Activated CD4-positive, alpha-beta T cell treated with anti-CD3 and anti-CD28 coated beads for 36 hours (primary cell): Measurements from ENCODE around the gene MS4A3. TPM values are rescaled to one million over a fixed set of nuclear protein-coding genes. Genes with fewer than 3 reads are reported as not detected.
"Not testable (repeated sequence)": the region's sequence is repeated elsewhere in the genome, so short reads cannot be mapped to it uniquely, and the experiment has no call there.

Experiments
- ATAC-seq: fragments of 200-7000 bp; cut with Tn5 transposase; one replicate; pipeline ENCODE4 v1.10.0; 2021; ENCODE audit warnings: mild to moderate bottlenecking, moderate library complexity
- CTCF ChIA-PET: fragments of 350-600 bp; sonication (Branson Sonifier 250); formaldehyde crosslinking; loops from one replicate; lab custom pipeline; 2021; ENCODE audit warnings: antibody characterized with exemption; lab: Charles Lee
- POLR2A ChIA-PET: fragments of 350-600 bp; sonication (Branson Sonifier 250); formaldehyde crosslinking; loops from one replicate; lab custom pipeline; 2021; ENCODE audit warnings: antibody characterized with exemption, inconsistent platforms; lab: Charles Lee
- DNase-seq: peaks from one replicate; pipeline ENCODE4 v3.0.0-alpha.2; 2020
- H3K27ac Mint-ChIP-seq: one replicate; pipeline ENCODE4 v1.8.0; 2021; ENCODE audit warnings: mixed read lengths
- H3K27me3 Mint-ChIP-seq: one replicate; pipeline ENCODE4 v1.8.0; 2021; ENCODE audit warnings: mixed read lengths
- H3K36me3 Mint-ChIP-seq: one replicate; pipeline ENCODE4 v1.8.0; 2021; ENCODE audit warnings: low read depth, mixed read lengths
- H3K4me1 Mint-ChIP-seq: one replicate; pipeline ENCODE4 v1.8.0; 2021; ENCODE audit warnings: mixed read lengths
- H3K4me3 Mint-ChIP-seq: one replicate; pipeline ENCODE4 v1.8.0; 2021; ENCODE audit warnings: mild to moderate bottlenecking, moderate library complexity, mixed read lengths
- H3K9me3 Mint-ChIP-seq: one replicate; pipeline ENCODE4 v1.8.0; 2021; ENCODE audit warnings: low read depth, mixed read lengths
- intact Hi-C, 2 experiments: fragments of 100-400 bp; cut with DNase I in 1 of 2; cut with micrococcal nuclease in 1 of 2; formaldehyde crosslinking; loops; one replicate each; pipeline versions ENCODE4 v1.14.2 to v1.15.1; 2022 to 2024; cut with DNase I, micrococcal nuclease
- total RNA-seq, 2 experiments: library from RNA; stranded (reverse); gene quantifications; one replicate each; pipeline ENCODE4 v1.2.3, GENCODE V29; 2021

MS4A3 gene
- total RNA-seq, 2 experiments from 2014 or later = not detected

- Mint-ChIP-seq H3K36me3 (no peaks in the 10 kb centered on the region), H3K27me3 (peaks cover 6% of the 10 kb centered on the region), H3K4me3 (no peak overlapping the region), H3K27ac (no peak overlapping the region), H3K4me1 (no peaks in the 10 kb centered on the region), H3K9me3 (no peaks in the 10 kb centered on the region)
- CTCF ChIA-PET = interaction anchor here (0.8 to 1.2 kb wide), 3 partner anchors 9 to 48 kb away, joined by 3 read pairs; no protein-coding TSS in a partner anchor
- intact Hi-C loops = no loop called here
- no peak for DNase-seq
- POLR2A ChIA-PET = no interaction called here
- no peak for ATAC-seq
These were observed 9.3 kb downstream of the MS4A3 start for GRCh38 chr11:60065801-60066200.

GRCh38 chr11:60069450-60069849 lies 13.0 kb downstream of the MS4A3 start:
- Mint-ChIP-seq H3K27ac (no peak overlapping the region), H3K27me3 (peaks cover 6% of the 10 kb centered on the region), H3K4me1 (no peaks in the 10 kb centered on the region), H3K36me3 (no peaks in the 10 kb centered on the region), H3K9me3 (no peaks in the 10 kb centered on the region), H3K4me3 (no peak overlapping the region)
- ATAC-seq (no peak), DNase-seq (no peak)
- intact Hi-C loops = no loop called here
- ChIA-PET POLR2A (no interaction called here), CTCF (no interaction called here)

- H3K27ac Mint-ChIP-seq, H3K4me1 Mint-ChIP-seq, intact Hi-C loops, POLR2A ChIA-PET, H3K27me3 Mint-ChIP-seq, DNase-seq, H3K36me3 Mint-ChIP-seq, H3K9me3 Mint-ChIP-seq, ATAC-seq, H3K4me3 Mint-ChIP-seq: not testable (repeated sequence)
- CTCF ChIA-PET = interaction anchor here (0.6 kb wide), 1 partner anchor 47 kb away, joined by 3 read pairs; no protein-coding TSS in a partner anchor
These were observed 15.2 kb downstream of the MS4A3 start for GRCh38 chr11:60071644-60072043.

GRCh38 chr11:60077216-60077817 lies 20.9 kb downstream of the MS4A3 start:
- ATAC-seq = no peak
- no peaks in the 10 kb centered on the region for H3K36me3 Mint-ChIP-seq
- ChIA-PET CTCF (no interaction called here), POLR2A (no interaction called here)
- intact Hi-C loops = no loop called here
- H3K9me3 Mint-ChIP-seq = peaks cover 5% of the 10 kb centered on the region
- H3K27me3 Mint-ChIP-seq = peaks cover 4% of the 10 kb centered on the region
- no peaks in the 10 kb centered on the region for H3K4me1 Mint-ChIP-seq
- no peak overlapping the region for H3K27ac Mint-ChIP-seq
- DNase-seq = no peak
- H3K4me3 Mint-ChIP-seq = no peak overlapping the region

- H3K36me3 Mint-ChIP-seq = no peaks in the 10 kb centered on the region
- POLR2A ChIA-PET = no interaction called here
- H3K27ac Mint-ChIP-seq = no peak overlapping the region
- H3K4me1 Mint-ChIP-seq = no peaks in the 10 kb centered on the region
- ATAC-seq (no peak), DNase-seq (no peak)
- CTCF ChIA-PET = no interaction called here
- H3K27me3 Mint-ChIP-seq = peaks cover 4% of the 10 kb centered on the region
- intact Hi-C loops = no loop called here
- peaks cover 5% of the 10 kb centered on the region for H3K9me3 Mint-ChIP-seq
- no peak overlapping the region for H3K4me3 Mint-ChIP-seq
These were observed 21.5 kb downstream of the MS4A3 start for GRCh38 chr11:60077981-60078380.

- Mint-ChIP-seq H3K27me3 (peaks cover 4% of the 10 kb centered on the region), H3K9me3 (peaks cover 5% of the 10 kb centered on the region), H3K4me3 (no peak overlapping the region), H3K4me1 (no peaks in the 10 kb centered on the region), H3K36me3 (no peaks in the 10 kb centered on the region), H3K27ac (no peak overlapping the region)
- ChIA-PET POLR2A (no interaction called here), CTCF (no interaction called here)
- DNase-seq = no peak
- no peak for ATAC-seq
- intact Hi-C loops = no loop called here
These were observed 22.3 kb downstream of the MS4A3 start for GRCh38 chr11:60078745-60079144.

- intact Hi-C loops = no loop called here
- ChIA-PET CTCF (no interaction called here), POLR2A (no interaction called here)
- Mint-ChIP-seq H3K4me1 (no peaks in the 10 kb centered on the region), H3K4me3 (no peak overlapping the region), H3K27ac (no peak overlapping the region), H3K9me3 (peaks cover 5% of the 10 kb centered on the region), H3K27me3 (peaks cover 8% of the 10 kb centered on the region), H3K36me3 (no peaks in the 10 kb centered on the region)
- ATAC-seq = no peak
- DNase-seq = no peak
These were observed 24.1 kb downstream of the MS4A3 start for GRCh38 chr11:60080535-60080934.

DNA sequence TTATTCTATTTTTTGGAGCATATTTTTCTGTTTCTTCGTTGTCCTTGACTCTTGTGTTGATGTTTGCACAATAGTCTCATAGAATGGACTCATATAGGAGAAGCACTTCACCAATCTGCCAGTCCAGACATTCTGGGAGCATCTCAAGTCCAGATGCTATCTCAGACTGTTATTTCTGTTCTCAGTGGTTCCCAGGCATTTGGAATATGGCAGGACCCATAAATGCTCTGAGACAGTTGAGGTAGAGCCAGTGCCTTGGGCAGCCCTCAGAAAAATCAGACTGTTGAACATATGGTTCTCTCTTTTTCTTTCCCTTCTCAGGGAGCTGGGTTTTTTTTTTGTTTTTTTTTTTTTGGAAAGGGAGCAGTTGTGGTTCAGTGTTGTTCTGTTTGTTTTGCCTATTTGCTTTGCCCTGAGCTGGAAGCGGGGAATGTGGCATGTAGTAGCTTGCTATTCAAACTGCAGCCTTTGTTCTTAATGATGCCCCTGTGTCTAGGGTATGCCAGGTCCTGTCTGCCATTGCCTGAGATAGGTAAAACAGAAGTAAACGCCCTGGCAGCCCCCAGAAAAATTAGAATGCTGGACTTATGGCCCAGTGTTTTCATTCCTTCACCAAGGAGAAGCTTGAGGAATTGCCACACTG lies 28.3 kb downstream of the MS4A3 start:
- H3K27ac Mint-ChIP-seq = no peak overlapping the region
- ATAC-seq (no peak), DNase-seq (no peak)
- no peaks in the 10 kb centered on the region for H3K9me3 Mint-ChIP-seq
- CTCF ChIA-PET = no interaction called here
- intact Hi-C loops = no loop called here
- POLR2A ChIA-PET = no interaction called here
- no peaks in the 10 kb centered on the region for H3K4me1 Mint-ChIP-seq
- no peak overlapping the region for H3K4me3 Mint-ChIP-seq
- no peaks in the 10 kb centered on the region for H3K36me3 Mint-ChIP-seq
- H3K27me3 Mint-ChIP-seq = peaks cover 20% of the 10 kb centered on the region

GRCh38 chr11:60085909-60086308 lies 29.4 kb downstream of the MS4A3 start:
- no peak overlapping the region for H3K4me3 Mint-ChIP-seq
- H3K4me1 Mint-ChIP-seq = no peaks in the 10 kb centered on the region
- peaks cover 18% of the 10 kb centered on the region for H3K27me3 Mint-ChIP-seq
- ChIA-PET POLR2A (no interaction called here), CTCF (no interaction called here)
- no peaks in the 10 kb centered on the region for H3K9me3 Mint-ChIP-seq
- H3K27ac Mint-ChIP-seq = no peak overlapping the region
- intact Hi-C loops = no loop called here
- ATAC-seq (no peak), DNase-seq (no peak)
- no peaks in the 10 kb centered on the region for H3K36me3 Mint-ChIP-seq

DNA sequence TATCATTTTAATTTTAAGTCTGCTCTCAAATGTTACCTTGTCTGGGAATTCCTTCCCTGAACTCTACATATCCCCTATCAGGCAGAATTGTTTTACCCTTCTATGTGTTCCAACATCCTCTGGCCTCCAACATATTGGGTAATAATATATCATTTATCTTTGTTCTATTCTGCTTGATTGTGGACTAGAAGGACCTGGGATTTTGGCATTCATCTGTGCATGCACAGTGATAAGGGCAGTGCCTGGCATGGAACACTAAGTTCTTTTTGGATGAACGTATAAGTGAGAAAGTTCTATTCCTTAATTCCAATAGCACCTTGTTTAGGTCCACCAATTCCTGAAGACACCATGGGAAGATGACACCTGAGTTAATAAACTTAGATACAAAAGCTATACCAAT lies 30.8 kb downstream of the MS4A3 start:
- Mint-ChIP-seq H3K4me1 (no peaks in the 10 kb centered on the region), H3K27me3 (peaks cover 20% of the 10 kb centered on the region), H3K27ac (no peak overlapping the region), H3K9me3 (no peaks in the 10 kb centered on the region), H3K4me3 (no peak overlapping the region), H3K36me3 (no peaks in the 10 kb centered on the region)
- POLR2A ChIA-PET = no interaction called here
- CTCF ChIA-PET = interaction anchor here (0.6 kb wide), 1 partner anchor 19 kb away, joined by 4 read pairs; no protein-coding TSS in a partner anchor
- intact Hi-C loops = no loop called here
- no peak for DNase-seq
- no peak for ATAC-seq

DNA sequence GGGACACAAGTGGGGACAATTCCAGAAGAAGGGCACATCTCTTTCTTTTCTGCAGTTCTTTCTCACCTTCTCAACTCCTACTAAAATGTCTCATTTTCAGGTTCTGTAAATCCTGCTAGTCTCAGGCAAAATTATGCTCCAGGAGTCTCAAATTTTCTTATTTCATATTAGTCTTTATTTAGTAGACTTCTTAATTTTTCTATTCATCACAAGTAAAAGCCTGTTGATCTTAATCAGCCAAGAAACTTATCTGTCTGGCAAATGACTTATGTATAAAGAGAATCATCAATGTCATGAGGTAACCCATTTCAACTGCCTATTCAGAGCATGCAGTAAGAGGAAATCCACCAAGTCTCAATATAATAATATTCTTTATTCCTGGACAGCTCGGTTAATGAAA lies 31.9 kb downstream of the MS4A3 start, which contains the start of gene MS4A2:
Gene MS4A2, plus strand, starts transcription at position 301 of the 400 bp plus-strand sequence. CDS start 102 bp downstream, outside the sequence.
- no peak for ATAC-seq
- no peak within 1 kb of the TSS for H3K27ac Mint-ChIP-seq
- H3K4me3 Mint-ChIP-seq = no peak within 1 kb of the TSS

GRCh38 chr11:60095477-60096120 lies 39.1 kb downstream of the MS4A3 start:
- no peak overlapping the region for H3K27ac Mint-ChIP-seq
- ATAC-seq (no peak), DNase-seq (no peak)
- no peak overlapping the region for H3K4me3 Mint-ChIP-seq
- H3K36me3 Mint-ChIP-seq = no peaks in the 10 kb centered on the region
- peaks cover 9% of the 10 kb centered on the region for H3K27me3 Mint-ChIP-seq
- intact Hi-C loops = no loop called here
- no peaks in the 10 kb centered on the region for H3K9me3 Mint-ChIP-seq
- CTCF ChIA-PET = no interaction called here
- H3K4me1 Mint-ChIP-seq = no peaks in the 10 kb centered on the region
- POLR2A ChIA-PET = no interaction called here

More for the DNA sequence above, 31.9 kb downstream of the MS4A3 start, which contains the start of gene MS4A2:
- no peak for DNase-seq
- POLR2A ChIA-PET = no interaction called here
- Mint-ChIP-seq H3K4me1 (no peaks in the 10 kb centered on the region), H3K36me3 (no peaks in the 10 kb centered on the region), H3K27me3 (peaks cover 20% of the 10 kb centered on the region), H3K9me3 (no peaks in the 10 kb centered on the region)
- intact Hi-C loops = no loop called here
- CTCF ChIA-PET = interaction anchor here (1.1 kb wide), 1 partner anchor 42 kb away, joined by 3 read pairs; no protein-coding TSS in a partner anchor
